ENCODE data around the gene TMBIM4.

Gene TMBIM4

GRCh38 chr12:66090157-66090556 is 79.6 kb downstream of the TMBIM4 start:
- no peak for ATAC-seq
- DNase-seq: no peak

- DNase-seq (peak; percentile 63), ATAC-seq (no peak)
Observed at GRCh38 chr12:66087365-66087943, 82.3 kb downstream of the TMBIM4 start.

- DNase-seq (no peak), ATAC-seq (no peak)
Observed at GRCh38 chr12:66085998-66086397, 83.8 kb downstream of the TMBIM4 start.

All from stimulated activated naive CD8-positive, alpha-beta T cell treated with anti-CD3 and anti-CD28 coated beads, Interleukin-15, Interleukin-2, amounts not matched to agents 100 U/mL and 50 U/mL, for 24 hours (primary cell).